Right atrium auricular region (tissue), 2 donors: ENCODE measurements around the gene COL25A1. TPM values are rescaled to one million over a fixed set of nuclear protein-coding genes. Genes with fewer than 3 reads are reported as not detected.

Source experiments
- DNase-seq: peaks from one replicate; pipeline ENCODE4 v3.0.0-alpha.2; 2019; ENCODE audit warnings: low spot score
- H3K27ac ChIP-seq, 2 donors: fragments of 200-600 bp; sonication (generic); 1 replicate in 1 of 2; 2 replicates in 1 of 2; pipeline ENCODE4 v1.5.1; 2016 to 2019
- H3K27me3 ChIP-seq, 2 donors: fragments of 200-600 bp; sonication (generic); one replicate each; pipeline versions ENCODE4 v1.5.1 to v1.6.0; 2017 to 2019
- H3K36me3 ChIP-seq: fragments of 200-600 bp; sonication (generic); one replicate; pipeline ENCODE4 v1.5.1; 2016
- H3K4me1 ChIP-seq, 2 donors: fragments of 200-600 bp; sonication (generic); one replicate each; pipeline versions ENCODE4 v1.5.1 to v1.6.0; 2017 to 2019
- H3K4me3 ChIP-seq, 2 donors: fragments of 200-600 bp; sonication (generic); 1 replicate in 1 of 2; 2 replicates in 1 of 2; pipeline ENCODE4 v1.5.1; 2017 to 2019; ENCODE audit warnings: mild to moderate bottlenecking in 1 of 2, moderate library complexity in 1 of 2
- H3K9me3 ChIP-seq, 2 donors: fragments of 200-600 bp; sonication (generic); one replicate each; pipeline ENCODE4 v1.5.1; 2019
- CTCF ChIP-seq, 2 donors: fragments of 200-600 bp; sonication (generic); IDR thresholded peaks; one replicate each; pipeline ENCODE4 v1.5.1; 2019; ENCODE audit warnings: antibody characterized with exemption in 2 of 2
- total RNA-seq, 2 donors: library from RNA; depleted of rRNA; stranded (reverse); fragments of >200 nt; gene quantifications; one replicate each; pipeline ENCODE4 v1.1.0, GENCODE V29; 2016

The COL25A1 gene
- total RNA-seq, 2 donors from 2014 or later: 0.26 to 0.59 TPM

GRCh38 chr4:108786351-108786750 lies 516.1 kb downstream of the COL25A1 start:
- no peak overlapping the region for H3K4me3 ChIP-seq
- DNase-seq: no peak
- no peak for TF ChIP-seq CTCF (IDR thresholded peaks at IDR 0.05)

GRCh38 chr4:108783665-108784463 lies 518.6 kb downstream of the COL25A1 start:
- no peaks in the 10 kb centered on the region for H3K9me3 ChIP-seq
- H3K36me3 ChIP-seq: no peaks in the 10 kb centered on the region
- H3K27me3 ChIP-seq: no peaks in the 10 kb centered on the region
- no peaks in the 10 kb centered on the region for H3K4me1 ChIP-seq
- DNase-seq: no peak
- H3K4me3 ChIP-seq: no peak overlapping the region
- TF ChIP-seq CTCF (IDR thresholded peaks at IDR 0.05): peak in 1 of 2 donors; percentile 31
- no peak overlapping the region for H3K27ac ChIP-seq

More at GRCh38 chr4:108786351-108786750, 516.1 kb downstream of the COL25A1 start:
- Histone ChIP-seq H3K9me3 (no peaks in the 10 kb centered on the region), H3K4me1 (no peaks in the 10 kb centered on the region), H3K36me3 (no peaks in the 10 kb centered on the region), H3K27me3 (no peaks in the 10 kb centered on the region), H3K27ac (no peak overlapping the region)

- Histone ChIP-seq H3K4me1 (no peaks in the 10 kb centered on the region), H3K36me3 (no peaks in the 10 kb centered on the region), H3K4me3 (no peak overlapping the region), H3K27ac (no peak overlapping the region), H3K27me3 (no peaks in the 10 kb centered on the region), H3K9me3 (no peaks in the 10 kb centered on the region)
- DNase-seq: no peak
- no peak for TF ChIP-seq CTCF (IDR thresholded peaks at IDR 0.05)
These were observed 522.5 kb downstream of the COL25A1 start for GRCh38 chr4:108779958-108780357.

GRCh38 chr4:108777388-108777787 lies 525.1 kb downstream of the COL25A1 start:
- Histone ChIP-seq H3K4me3 (no peak overlapping the region), H3K9me3 (no peaks in the 10 kb centered on the region), H3K27me3 (no peaks in the 10 kb centered on the region), H3K36me3 (no peaks in the 10 kb centered on the region), H3K27ac (no peak overlapping the region), H3K4me1 (peaks cover 0 to 5% of the 10 kb centered on the region in 2 donors)
- no peak for TF ChIP-seq CTCF (IDR thresholded peaks at IDR 0.05)
- no peak for DNase-seq

GRCh38 chr4:108775921-108776320 lies 526.5 kb downstream of the COL25A1 start:
- Histone ChIP-seq H3K9me3 (no peaks in the 10 kb centered on the region), H3K4me1 (peaks cover 0 to 5% of the 10 kb centered on the region in 2 donors), H3K4me3 (no peak overlapping the region), H3K27ac (peak overlapping the region in 1 of 2 donors; percentile 57), H3K27me3 (no peaks in the 10 kb centered on the region), H3K36me3 (no peaks in the 10 kb centered on the region)
- no peak for TF ChIP-seq CTCF (IDR thresholded peaks at IDR 0.05)
- no peak for DNase-seq
